Measurements from ENCODE around the gene H2AZ1. TPM values are rescaled to one million over a fixed set of nuclear protein-coding genes. Genes with fewer than 3 reads are reported as not detected.
A peak's percentile ranks its signal among the peaks of the same experiment; 100 is the strongest.

The H2AZ1 gene
- total and polyA plus RNA-seq, 4 donors = 28.5 to 139 (median 103) TPM

GRCh38 chr4:99998062-99998867, 48.2 kb upstream of the H2AZ1 start:
- H3K9me3 ChIP-seq (ENCODE audit: control insufficient read depth in 4 of 4, low read length in 3 of 4) = no peaks in the 10 kb centered on the region
- H3K27me3 ChIP-seq (ENCODE audit: control insufficient read depth in 4 of 4, insufficient read depth in 4 of 4, low read length in 3 of 4) = peaks cover 0 to 2% (median 0%) of the 10 kb centered on the region in 4 donors
- H3K4me1 ChIP-seq (ENCODE audit: control insufficient read depth in 4 of 4, insufficient read depth in 4 of 4, low read length in 3 of 4) = no peaks in the 10 kb centered on the region
- H3K9ac ChIP-seq (ENCODE audit: low read depth in 1 of 2, low read length in 2 of 2) = no peak overlapping the region
- no peak for DNase-seq (ENCODE audit: low spot score)
- TF ChIP-seq RAD21 (IDR thresholded peaks at IDR 0.05) (peak; percentile 38 to 39), GABPA (IDR thresholded peaks at IDR 0.05 in 1 of 2, conservative IDR thresholded peaks at IDR 0.05 in 1 of 2) (no peak)
- H3K4me3 ChIP-seq (ENCODE audit: low read depth in 1 of 3, low read length in 3 of 3) = no peak overlapping the region
- H3K27ac ChIP-seq (ENCODE audit: low read depth in 1 of 2, low read length in 2 of 2) = no peak overlapping the region
- WGBS = 63% methylated on average over 2 of the region's 2 CpGs
- no peaks in the 10 kb centered on the region for H3K36me3 ChIP-seq (ENCODE audit: control insufficient read depth in 4 of 4, insufficient read depth in 3 of 4, low read depth in 1 of 4, low read length in 3 of 4)

- no peak for TF ChIP-seq SP1 (IDR thresholded peaks at IDR 0.05)
- no peak for TF ChIP-seq FOXA2 (IDR thresholded peaks at IDR 0.05)
- no peak overlapping the region for H3K9ac ChIP-seq (ENCODE audit: low read depth in 1 of 2, low read length in 2 of 2)
- 70% methylated on average over 3 of the region's 3 CpGs for WGBS
- no peaks in the 10 kb centered on the region for H3K4me1 ChIP-seq (ENCODE audit: control insufficient read depth in 4 of 4, insufficient read depth in 4 of 4, low read length in 3 of 4)
- H3K4me3 ChIP-seq (ENCODE audit: low read depth in 1 of 3, low read length in 3 of 3) = no peak overlapping the region
- peaks cover 0 to under 1% (median 0%) of the 10 kb centered on the region in 4 donors for H3K27me3 ChIP-seq (ENCODE audit: control insufficient read depth in 4 of 4, insufficient read depth in 4 of 4, low read length in 3 of 4)
- H3K36me3 ChIP-seq (ENCODE audit: control insufficient read depth in 4 of 4, insufficient read depth in 3 of 4, low read depth in 1 of 4, low read length in 3 of 4) = no peaks in the 10 kb centered on the region
- H3K27ac ChIP-seq (ENCODE audit: low read depth in 1 of 2, low read length in 2 of 2) = no peak overlapping the region
- no peak for DNase-seq (ENCODE audit: low spot score)
- H3K9me3 ChIP-seq (ENCODE audit: control insufficient read depth in 4 of 4, low read length in 3 of 4) = no peaks in the 10 kb centered on the region
These were observed 41.7 kb upstream of the H2AZ1 start for GRCh38 chr4:99991741-99992140.

- H3K4me3 ChIP-seq (ENCODE audit: low read depth in 1 of 3, low read length in 3 of 3) = no peak overlapping the region
- no peaks in the 10 kb centered on the region for H3K36me3 ChIP-seq (ENCODE audit: control insufficient read depth in 4 of 4, insufficient read depth in 3 of 4, low read depth in 1 of 4, low read length in 3 of 4)
- H3K4me1 ChIP-seq (ENCODE audit: control insufficient read depth in 4 of 4, insufficient read depth in 4 of 4, low read length in 3 of 4) = no peaks in the 10 kb centered on the region
- H3K9me3 ChIP-seq (ENCODE audit: control insufficient read depth in 4 of 4, low read length in 3 of 4) = no peaks in the 10 kb centered on the region
- TF ChIP-seq HNF4A (conservative IDR thresholded peaks at IDR 0.05) (no peak), JUND (IDR thresholded peaks at IDR 0.05) (no peak), RXRA (IDR thresholded peaks at IDR 0.05) (no peak), SP1 (IDR thresholded peaks at IDR 0.05) (no peak), HNF4G (IDR thresholded peaks at IDR 0.05) (no peak), FOXA1 (IDR thresholded peaks at IDR 0.05) (no peak), TAF1 (conservative IDR thresholded peaks at IDR 0.05) (no peak), RAD21 (IDR thresholded peaks at IDR 0.05) (no peak), EGR1 (IDR thresholded peaks at IDR 0.05; ENCODE audit: low read depth in 2 of 2) (no peak), YY1 (IDR thresholded peaks at IDR 0.05) (no peak), GABPA (IDR thresholded peaks at IDR 0.05 in 1 of 2, conservative IDR thresholded peaks at IDR 0.05 in 1 of 2) (no peak), NR2F2 (IDR thresholded peaks at IDR 0.05) (no peak), MAX (IDR thresholded peaks at IDR 0.05) (no peak), CTCF (IDR thresholded peaks at IDR 0.05; ENCODE audit: low read depth, low read length, missing input control) (no peak), FOXA2 (IDR thresholded peaks at IDR 0.05) (no peak), REST (IDR thresholded peaks at IDR 0.05) (no peak), ZBTB33 (IDR thresholded peaks at IDR 0.05) (no peak), ATF3 (IDR thresholded peaks at IDR 0.05) (no peak)
- H3K27me3 ChIP-seq (ENCODE audit: control insufficient read depth in 4 of 4, insufficient read depth in 4 of 4, low read length in 3 of 4) = no peaks in the 10 kb centered on the region
- DNase-seq (ENCODE audit: low spot score) = no peak
- no peak overlapping the region for H3K9ac ChIP-seq (ENCODE audit: low read depth in 1 of 2, low read length in 2 of 2)
- no peak overlapping the region for H3K27ac ChIP-seq (ENCODE audit: low read depth in 1 of 2, low read length in 2 of 2)
These were observed 37.6 kb upstream of the H2AZ1 start for GRCh38 chr4:99987681-99988080.
